ENCODE measurements around the gene TCF12. TPM values are rescaled to one million over a fixed set of nuclear protein-coding genes. Genes with fewer than 3 reads are reported as not detected.
"Not testable (repeated sequence)": the region's sequence is repeated elsewhere in the genome, so short reads cannot be mapped to it uniquely, and the experiment has no call there.

Gene TCF12
- total RNA-seq, 1 donor from 2014 or later: 149 TPM

GRCh38 chr15:57012556-57012955 lies 94.1 kb downstream of the TCF12 start:
- no peaks in the 10 kb centered on the region for H3F3A ChIP-seq (ENCODE audit: low read depth)
- TF ChIP-seq CTCF (IDR thresholded peaks at IDR 0.05): no peak
- no peak for TF ChIP-seq EZH2phosphoT487 (IDR thresholded peaks at IDR 0.05)
- TF ChIP-seq EZH2 (IDR thresholded peaks at IDR 0.05): no peak
- H3K9me3 ChIP-seq (ENCODE audit: low read depth): no peaks in the 10 kb centered on the region
- Mint-ChIP-seq H3K4me3 (no peak overlapping the region), H3K36me3 (peaks cover 14% of the 10 kb centered on the region), H3K27ac (no peak overlapping the region), H3K9me3 (peaks cover 3% of the 10 kb centered on the region), H3K27me3 (ENCODE audit: insufficient read depth, low read depth) (no peaks in the 10 kb centered on the region), H3K4me1 (no peaks in the 10 kb centered on the region)
- peaks cover 98% of the 10 kb centered on the region for H3K79me2 ChIP-seq (ENCODE audit: low read depth)
- no peak overlapping the region for H3K27ac ChIP-seq
- no peak overlapping the region for H3K9ac ChIP-seq
- no peak overlapping the region for H3K4me3 ChIP-seq
- H3K4me1 ChIP-seq: no peaks in the 10 kb centered on the region
- H4K20me1 ChIP-seq (ENCODE audit: low read depth): peaks cover 46% of the 10 kb centered on the region
- H3K36me3 ChIP-seq: no peaks in the 10 kb centered on the region
- no peak overlapping the region for H2AFZ ChIP-seq (replicated peaks)
- no peak for DNase-seq (ENCODE audit: low spot score)
- H3K4me2 ChIP-seq: no peak overlapping the region
- H3K27me3 ChIP-seq: no peaks in the 10 kb centered on the region

- not testable (repeated sequence) for H3K9ac ChIP-seq; H3K9me3 ChIP-seq (ENCODE audit: low read depth); H3K4me1 Mint-ChIP-seq; H3K27ac ChIP-seq; DNase-seq (ENCODE audit: low spot score); H3K36me3 ChIP-seq; H3K27me3 Mint-ChIP-seq (ENCODE audit: insufficient read depth, low read depth); H3K4me3 ChIP-seq; H3K27ac Mint-ChIP-seq; H3K4me3 Mint-ChIP-seq; H3K4me2 ChIP-seq; H3F3A ChIP-seq (ENCODE audit: low read depth); H3K27me3 ChIP-seq; H3K9me3 Mint-ChIP-seq; H2AFZ ChIP-seq (replicated peaks)
- H3K36me3 Mint-ChIP-seq: peaks cover 17% of the 10 kb centered on the region
- H4K20me1 ChIP-seq (ENCODE audit: low read depth): peaks cover 50% of the 10 kb centered on the region
- H3K79me2 ChIP-seq (ENCODE audit: low read depth): peaks cover 100% of the 10 kb centered on the region
- peaks cover 15% of the 10 kb centered on the region for H3K4me1 ChIP-seq
Observed at GRCh38 chr15:57014896-57015295, 96.5 kb downstream of the TCF12 start.

- Mint-ChIP-seq H3K36me3 (peaks cover 18% of the 10 kb centered on the region), H3K9me3 (peaks cover 5% of the 10 kb centered on the region), H3K27ac (no peak overlapping the region), H3K27me3 (ENCODE audit: insufficient read depth, low read depth) (no peaks in the 10 kb centered on the region), H3K4me3 (no peak overlapping the region), H3K4me1 (no peaks in the 10 kb centered on the region)
- H3K4me1 ChIP-seq: peaks cover 15% of the 10 kb centered on the region
- H4K20me1 ChIP-seq (ENCODE audit: low read depth): peaks cover 50% of the 10 kb centered on the region
- H3K4me2 ChIP-seq: no peak overlapping the region
- H3K27ac ChIP-seq: no peak overlapping the region
- H3K9me3 ChIP-seq (ENCODE audit: low read depth): no peaks in the 10 kb centered on the region
- no peak for TF ChIP-seq CTCF (IDR thresholded peaks at IDR 0.05)
- no peak for TF ChIP-seq EZH2phosphoT487 (IDR thresholded peaks at IDR 0.05)
- no peak for TF ChIP-seq EZH2 (IDR thresholded peaks at IDR 0.05)
- no peak overlapping the region for H3K9ac ChIP-seq
- no peak for DNase-seq (ENCODE audit: low spot score)
- H3K36me3 ChIP-seq: no peaks in the 10 kb centered on the region
- no peaks in the 10 kb centered on the region for H3F3A ChIP-seq (ENCODE audit: low read depth)
- peaks cover 100% of the 10 kb centered on the region for H3K79me2 ChIP-seq (ENCODE audit: low read depth)
- H3K4me3 ChIP-seq: no peak overlapping the region
- no peaks in the 10 kb centered on the region for H3K27me3 ChIP-seq
- no peak overlapping the region for H2AFZ ChIP-seq (replicated peaks)
Observed at GRCh38 chr15:57015360-57015759, 96.9 kb downstream of the TCF12 start.

DNA sequence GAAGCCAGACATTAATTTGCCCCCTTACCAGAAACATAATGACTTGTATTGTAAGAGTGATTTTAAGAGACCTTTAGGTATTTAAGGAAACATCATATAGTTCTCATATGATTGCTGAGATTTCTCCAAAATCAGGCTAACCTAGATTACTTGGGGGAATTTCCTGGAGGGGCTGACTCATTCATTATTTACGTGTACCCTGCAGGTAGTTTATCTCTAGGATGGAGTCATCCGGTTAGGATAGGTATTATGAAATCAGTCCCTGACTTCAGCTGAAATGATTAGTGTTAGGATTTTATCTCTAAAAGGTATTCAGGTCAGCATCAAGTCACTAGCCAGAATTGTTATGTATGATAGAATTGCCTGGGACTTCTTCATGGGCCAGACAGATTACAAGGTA lies 97.5 kb downstream of the TCF12 start:
- no peaks in the 10 kb centered on the region for H3K27me3 Mint-ChIP-seq (ENCODE audit: insufficient read depth, low read depth)
- H3K27ac Mint-ChIP-seq: no peak overlapping the region
- H3K4me1 Mint-ChIP-seq: no peaks in the 10 kb centered on the region
- H3K4me3 Mint-ChIP-seq: no peak overlapping the region
- no peaks in the 10 kb centered on the region for H3K9me3 ChIP-seq (ENCODE audit: low read depth)
- H3K27me3 ChIP-seq: no peaks in the 10 kb centered on the region
- no peak for TF ChIP-seq EZH2 (IDR thresholded peaks at IDR 0.05)
- no peak for TF ChIP-seq CTCF (IDR thresholded peaks at IDR 0.05)
- TF ChIP-seq EZH2phosphoT487 (IDR thresholded peaks at IDR 0.05): no peak
- no peak overlapping the region for H3K9ac ChIP-seq
- H3K79me2 ChIP-seq (ENCODE audit: low read depth): peaks cover 100% of the 10 kb centered on the region
- H3K36me3 ChIP-seq: no peaks in the 10 kb centered on the region
- no peak overlapping the region for H3K4me3 ChIP-seq
- no peak overlapping the region for H3K4me2 ChIP-seq
- H3K27ac ChIP-seq: no peak overlapping the region
- peaks cover 20% of the 10 kb centered on the region for H3K36me3 Mint-ChIP-seq
- H3F3A ChIP-seq (ENCODE audit: low read depth): no peaks in the 10 kb centered on the region
- peaks cover 15% of the 10 kb centered on the region for H3K4me1 ChIP-seq
- peaks cover 50% of the 10 kb centered on the region for H4K20me1 ChIP-seq (ENCODE audit: low read depth)
- H2AFZ ChIP-seq (replicated peaks): no peak overlapping the region
- DNase-seq (ENCODE audit: low spot score): no peak
- peaks cover 3% of the 10 kb centered on the region for H3K9me3 Mint-ChIP-seq
